A673 (cell line): Measurements from ENCODE around the gene FLT1. TPM values are rescaled to one million over a fixed set of nuclear protein-coding genes. Genes with fewer than 3 reads are reported as not detected.

Experiments used
- Bru-seq: library from RNA; stranded (reverse); fragments of 400-500 nt; gene quantifications from one replicate; lab custom pipeline; 2021; lab: Mats Ljungman, UMichigan
- BruChase-seq, 2 experiments: library from RNA; stranded (reverse); fragments of 400-500 nt; gene quantifications; one replicate each; lab custom pipeline; 2021; lab: Mats Ljungman, UMichigan
- BruUV-seq: library from RNA; stranded (reverse); fragments of 400-500 nt; replicated peaks from 2 replicates; lab custom pipeline; 2021; lab: Mats Ljungman, UMichigan
- CTCF ChIA-PET: fragments of 300-600 bp; sonication (Branson Sonifier 250); formaldehyde crosslinking; loops from one replicate; lab custom pipeline; 2022; ENCODE audit warnings: antibody characterized with exemption; lab: Charles Lee
- POLR2A ChIA-PET: fragments of 300-600 bp; sonication (Branson Sonifier 250); formaldehyde crosslinking; loops from one replicate; lab custom pipeline; 2022; ENCODE audit warnings: antibody characterized with exemption; ENCODE audit not compliant: low non-redundant PET; lab: Charles Lee
- DNase-seq: peaks from one replicate; pipeline ENCODE4 v3.0.0-alpha.2; 2015; ENCODE audit warnings: low spot score
- H3K27ac ChIP-seq: fragments of 200-600 bp; sonication (generic); 2 replicates; pipeline ENCODE4 v1.5.1; 2016; ENCODE audit warnings: mixed run types, low read depth, mild to moderate bottlenecking, mixed read lengths, antibody characterized with exemption, low read length; ENCODE audit not compliant: poor library complexity, severe bottlenecking
- H3K27me3 ChIP-seq: fragments of 200-600 bp; sonication (generic); replicated peaks from 2 replicates; pipeline ENCODE4 v1.6.1; 2017; ENCODE audit warnings: mixed run types, low read depth, mild to moderate bottlenecking, mixed read lengths, antibody characterized with exemption, low read length; ENCODE audit not compliant: insufficient read depth, poor library complexity
- H3K36me3 ChIP-seq: fragments of 200-600 bp; sonication (generic); 2 replicates; pipeline ENCODE4 v1.6.1; 2016; ENCODE audit warnings: mixed run types, mild to moderate bottlenecking, mixed read lengths, antibody characterized with exemption, low read length; ENCODE audit not compliant: insufficient read depth, poor library complexity, severe bottlenecking
- H3K4me1 ChIP-seq: fragments of 200-600 bp; sonication (generic); 2 replicates; pipeline ENCODE4 v1.6.1; 2017; ENCODE audit warnings: mixed run types, mild to moderate bottlenecking, mixed read lengths, antibody characterized with exemption, low read length; ENCODE audit not compliant: insufficient read depth, poor library complexity, severe bottlenecking
- H3K4me3 ChIP-seq: fragments of 200-600 bp; sonication (generic); 2 replicates; pipeline ENCODE4 v1.5.1; 2016; ENCODE audit warnings: low read depth, mixed run types, mild to moderate bottlenecking, mixed read lengths, low read length; ENCODE audit not compliant: poor library complexity, severe bottlenecking
- H3K9me3 ChIP-seq: fragments of 200-600 bp; sonication (generic); 2 replicates; pipeline ENCODE4 v1.6.1; 2016; ENCODE audit warnings: mixed run types, low read depth, mild to moderate bottlenecking, mixed read lengths, antibody characterized with exemption, low read length; ENCODE audit not compliant: poor library complexity, severe bottlenecking
- CTCF ChIP-seq: fragments of 300-800, 200-600 bp; sonication (generic); conservative IDR thresholded peaks from 2 replicates; pipeline ENCODE4 v1.5.1; 2017; ENCODE audit warnings: low read depth, mild to moderate bottlenecking, antibody characterized with exemption, low read length, moderate library complexity, mixed read lengths
- EZH2 ChIP-seq: fragments of 200-600 bp; sonication (generic); IDR thresholded peaks from 2 replicates; pipeline ENCODE4 v1.6.1; 2017; ENCODE audit warnings: borderline replicate concordance, low read depth, mild to moderate bottlenecking, mixed read lengths, antibody characterized with exemption, low read length; ENCODE audit not compliant: poor library complexity, severe bottlenecking
- intact Hi-C: fragments of 100-400 bp; cut with micrococcal nuclease; formaldehyde crosslinking; loops from one replicate; pipeline ENCODE4 v1.10.0; 2022; ENCODE audit not compliant: unreplicated experiment
- long read RNA-seq: library from polyadenylated mRNA; stranded (forward); transcript quantifications from one replicate; pipeline ENCODE4 v2.0.0, GENCODE V29; 2022
- total RNA-seq: library from RNA; stranded (reverse); gene quantifications from 2 replicates; pipeline ENCODE4 v1.2.3, GENCODE V29; 2021

The FLT1 gene
- total RNA-seq (4.3 and 5.2 TPM in 2 replicates), Bru-seq, nascent RNA (percentile 43 among the genes with signal in this experiment), BruChase-seq, experiment 1, labeled RNA remaining after a 2-hour chase (percentile 38 among the genes with signal in this experiment), BruChase-seq, experiment 2, labeled RNA remaining after a 6-hour chase (percentile 38 among the genes with signal in this experiment)
- long read RNA-seq, full-length matches to known transcripts, result 3 of 9 reads
- long read RNA-seq, partial matches to known transcripts, result 2 of 9 reads
- long read RNA-seq, other reads (novel, unspliced or antisense), result 4 of 9 reads

- Histone ChIP-seq H3K36me3 (no peaks in the 10 kb centered on the region), H3K27me3 (peaks cover 48% of the 10 kb centered on the region), H3K27ac (no peak within 1 kb of the TSS), H3K4me1 (peaks cover 11% of the 10 kb centered on the region), H3K4me3 (peak within 1 kb of the TSS; percentile 73), H3K9me3 (no peaks in the 10 kb centered on the region)
- peak; percentile 42 for DNase-seq
- no peak for TF ChIP-seq CTCF
- TF ChIP-seq EZH2, result no peak
- ChIA-PET POLR2A (no interaction called here), CTCF (no interaction called here)
- intact Hi-C loops, result no loop called here
- no TSS peak for BruUV-seq
These were observed at the start of gene FLT1 for GRCh38 chr13:28494778-28495537. TSS of gene FLT1 (minus strand) at chr13:28495128. CDS start at chr13:28494843, 285 bp downstream.

GRCh38 chr13:28544026-28544425 lies 49.1 kb upstream of the FLT1 start:
- no peaks in the 10 kb centered on the region for H3K27me3 ChIP-seq
- ChIA-PET CTCF (no interaction called here), POLR2A (interaction anchor here (0.6 kb wide), 1 partner anchor 21 kb away, joined by 4 read pairs; no protein-coding TSS in a partner anchor)
- BruUV-seq, result no TSS peak
- TF ChIP-seq CTCF (no peak), EZH2 (no peak)
- no peaks in the 10 kb centered on the region for H3K36me3 ChIP-seq
- H3K9me3 ChIP-seq, result no peaks in the 10 kb centered on the region
- H3K4me3 ChIP-seq, result no peak overlapping the region
- intact Hi-C loops, result loop anchor here (10.0 kb wide), 1 partner anchor 251 kb away; no protein-coding TSS in a partner anchor
- DNase-seq, result no peak
- H3K4me1 ChIP-seq, result no peaks in the 10 kb centered on the region
- no peak overlapping the region for H3K27ac ChIP-seq

- Histone ChIP-seq H3K4me1 (no peaks in the 10 kb centered on the region), H3K4me3 (no peak overlapping the region), H3K27ac (no peak overlapping the region), H3K36me3 (no peaks in the 10 kb centered on the region), H3K9me3 (no peaks in the 10 kb centered on the region), H3K27me3 (no peaks in the 10 kb centered on the region)
- intact Hi-C loops, result loop anchor here (10.0 kb wide), 1 partner anchor 252 kb away; no protein-coding TSS in a partner anchor
- ChIA-PET POLR2A (interaction anchor here (0.6 kb wide), 1 partner anchor 17 kb away, joined by 3 read pairs; no protein-coding TSS in a partner anchor), CTCF (no interaction called here)
- BruUV-seq, result no TSS peak
- no peak for DNase-seq
- TF ChIP-seq EZH2 (no peak), CTCF (no peak)
These were observed 47.9 kb upstream of the FLT1 start for GRCh38 chr13:28542804-28543203.
